PC-3 (cell line): ENCODE data around the gene PIEZO2.

Experiments used
- EZH2 ChIP-seq: fragments of 300-600 bp; sonication (generic); IDR thresholded peaks from one replicate; pipeline ENCODE4 v1.6.1; 2017; ENCODE audit warnings: antibody characterized with exemption, mild to moderate bottlenecking, low read length; ENCODE audit not compliant: unreplicated experiment
- EZH2phosphoT487 ChIP-seq: fragments of 300-600 bp; sonication (generic); IDR thresholded peaks from 2 replicates; pipeline ENCODE4 v1.6.1; 2018; ENCODE audit warnings: mild to moderate bottlenecking, antibody characterized with exemption, low read length, borderline replicate concordance
- TF ChIP-seq, protein P1 (sequence below): fragments of 300-600 bp; sonication (generic); conservative IDR thresholded peaks from 2 replicates; pipeline ENCODE4 v1.5.1; 2017; ENCODE audit warnings: antibody characterized with exemption, low read depth, mild to moderate bottlenecking, low read length

- no peak for TF ChIP-seq EZH2
- TF ChIP-seq, protein P1, sequence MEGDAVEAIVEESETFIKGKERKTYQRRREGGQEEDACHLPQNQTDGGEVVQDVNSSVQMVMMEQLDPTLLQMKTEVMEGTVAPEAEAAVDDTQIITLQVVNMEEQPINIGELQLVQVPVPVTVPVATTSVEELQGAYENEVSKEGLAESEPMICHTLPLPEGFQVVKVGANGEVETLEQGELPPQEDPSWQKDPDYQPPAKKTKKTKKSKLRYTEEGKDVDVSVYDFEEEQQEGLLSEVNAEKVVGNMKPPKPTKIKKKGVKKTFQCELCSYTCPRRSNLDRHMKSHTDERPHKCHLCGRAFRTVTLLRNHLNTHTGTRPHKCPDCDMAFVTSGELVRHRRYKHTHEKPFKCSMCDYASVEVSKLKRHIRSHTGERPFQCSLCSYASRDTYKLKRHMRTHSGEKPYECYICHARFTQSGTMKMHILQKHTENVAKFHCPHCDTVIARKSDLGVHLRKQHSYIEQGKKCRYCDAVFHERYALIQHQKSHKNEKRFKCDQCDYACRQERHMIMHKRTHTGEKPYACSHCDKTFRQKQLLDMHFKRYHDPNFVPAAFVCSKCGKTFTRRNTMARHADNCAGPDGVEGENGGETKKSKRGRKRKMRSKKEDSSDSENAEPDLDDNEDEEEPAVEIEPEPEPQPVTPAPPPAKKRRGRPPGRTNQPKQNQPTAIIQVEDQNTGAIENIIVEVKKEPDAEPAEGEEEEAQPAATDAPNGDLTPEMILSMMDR, result no peak
- TF ChIP-seq EZH2phosphoT487, result no peak
These were observed 301.5 kb downstream of the PIEZO2 start for GRCh38 chr18:10847907-10848306.
